ENCODE data around the gene C2CD4C. TPM values are rescaled to one million over a fixed set of nuclear protein-coding genes. Genes with fewer than 3 reads are reported as not detected.
"Not testable (repeated sequence)": the region's sequence is repeated elsewhere in the genome, so short reads cannot be mapped to it uniquely, and the experiment has no call there.

The C2CD4C gene
- total and polyA plus RNA-seq, 4 donors, result 8.7 to 32.6 (median 20.1) TPM

- H3K4me3 ChIP-seq (ENCODE audit: low read depth, low read length); H3K9me3 ChIP-seq (ENCODE audit: control insufficient read depth, insufficient read depth, low read length); DNase-seq (ENCODE audit: low read depth in 4 of 6, low spot score in 6 of 6); H3K27me3 ChIP-seq (ENCODE audit: control insufficient read depth, insufficient read depth, low read length); H3K27ac ChIP-seq (ENCODE audit: low read depth, low read length): not testable (repeated sequence)
- Histone ChIP-seq H3K36me3 (ENCODE audit: control insufficient read depth, insufficient read depth, low read length) (peaks cover 54% of the 10 kb centered on the region), H3K4me1 (ENCODE audit: control insufficient read depth, insufficient read depth, low read length) (peaks cover 10% of the 10 kb centered on the region)
- WGBS (ENCODE audit: insufficient coverage), result 75% methylated on average over 9 of the region's 19 CpGs
Measured at GRCh38 chr19:427675-428074, 18.7 kb upstream of the C2CD4C start.

GRCh38 chr19:426725-427445 lies 17.9 kb upstream of the C2CD4C start:
- H3K9me3 ChIP-seq (ENCODE audit: control insufficient read depth, insufficient read depth, low read length), result no peaks in the 10 kb centered on the region
- peaks cover 10% of the 10 kb centered on the region for H3K4me1 ChIP-seq (ENCODE audit: control insufficient read depth, insufficient read depth, low read length)
- H3K27me3 ChIP-seq (ENCODE audit: control insufficient read depth, insufficient read depth, low read length), result no peaks in the 10 kb centered on the region
- WGBS (ENCODE audit: insufficient coverage), result 69% methylated on average over 46 of the region's 51 CpGs
- H3K36me3 ChIP-seq (ENCODE audit: control insufficient read depth, insufficient read depth, low read length), result peaks cover 62% of the 10 kb centered on the region
- H3K27ac ChIP-seq (ENCODE audit: low read depth, low read length), result no peak overlapping the region
- peak in 2 of 6 donors; percentile 16 to 21 for DNase-seq (ENCODE audit: low read depth in 4 of 6, low spot score in 6 of 6)
- H3K4me3 ChIP-seq (ENCODE audit: low read depth, low read length), result no peak overlapping the region

DNA sequence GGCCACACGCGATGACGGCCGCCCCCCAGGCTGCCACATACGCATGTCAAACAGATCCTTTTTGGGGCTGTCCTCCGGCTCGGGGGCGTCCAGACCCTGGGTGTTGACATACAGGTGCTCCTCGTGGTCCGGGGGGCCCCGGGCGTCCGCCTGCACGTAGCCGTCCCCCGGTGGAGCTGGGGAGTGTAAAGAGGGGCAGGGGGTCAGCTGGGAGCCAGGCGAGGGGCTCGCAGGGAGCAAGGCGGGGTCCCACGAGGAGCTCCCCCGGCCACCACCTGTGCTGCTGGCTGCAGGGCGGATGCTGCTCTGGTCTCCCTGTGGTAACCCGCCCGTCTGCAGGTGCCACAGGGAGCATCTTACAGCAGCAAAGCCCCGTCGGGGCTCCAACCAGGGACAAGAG lies 16.1 kb upstream of the C2CD4C start:
- 90% methylated on average over 26 of the region's 26 CpGs for WGBS (ENCODE audit: insufficient coverage)

GRCh38 chr19:424546-424945 lies 15.6 kb upstream of the C2CD4C start:
- DNase-seq (ENCODE audit: low read depth in 4 of 6, low spot score in 6 of 6), result no peak
- Histone ChIP-seq H3K27me3 (ENCODE audit: control insufficient read depth, insufficient read depth, low read length) (no peaks in the 10 kb centered on the region), H3K27ac (ENCODE audit: low read depth, low read length) (no peak overlapping the region), H3K4me3 (ENCODE audit: low read depth, low read length) (no peak overlapping the region), H3K4me1 (ENCODE audit: control insufficient read depth, insufficient read depth, low read length) (peaks cover 17% of the 10 kb centered on the region), H3K9me3 (ENCODE audit: control insufficient read depth, insufficient read depth, low read length) (no peaks in the 10 kb centered on the region), H3K36me3 (ENCODE audit: control insufficient read depth, insufficient read depth, low read length) (peaks cover 74% of the 10 kb centered on the region)
- 88% methylated on average over 13 of the region's 15 CpGs for WGBS (ENCODE audit: insufficient coverage)

More for the DNA sequence above, 16.1 kb upstream of the C2CD4C start:
- H3K27me3 ChIP-seq (ENCODE audit: control insufficient read depth, insufficient read depth, low read length), result no peaks in the 10 kb centered on the region
- no peak overlapping the region for H3K27ac ChIP-seq (ENCODE audit: low read depth, low read length)
- H3K36me3 ChIP-seq (ENCODE audit: control insufficient read depth, insufficient read depth, low read length), result peaks cover 68% of the 10 kb centered on the region
- no peaks in the 10 kb centered on the region for H3K9me3 ChIP-seq (ENCODE audit: control insufficient read depth, insufficient read depth, low read length)
- no peak for DNase-seq (ENCODE audit: low read depth in 4 of 6, low spot score in 6 of 6)
- H3K4me1 ChIP-seq (ENCODE audit: control insufficient read depth, insufficient read depth, low read length), result peaks cover 12% of the 10 kb centered on the region
- H3K4me3 ChIP-seq (ENCODE audit: low read depth, low read length), result no peak overlapping the region

DNA sequence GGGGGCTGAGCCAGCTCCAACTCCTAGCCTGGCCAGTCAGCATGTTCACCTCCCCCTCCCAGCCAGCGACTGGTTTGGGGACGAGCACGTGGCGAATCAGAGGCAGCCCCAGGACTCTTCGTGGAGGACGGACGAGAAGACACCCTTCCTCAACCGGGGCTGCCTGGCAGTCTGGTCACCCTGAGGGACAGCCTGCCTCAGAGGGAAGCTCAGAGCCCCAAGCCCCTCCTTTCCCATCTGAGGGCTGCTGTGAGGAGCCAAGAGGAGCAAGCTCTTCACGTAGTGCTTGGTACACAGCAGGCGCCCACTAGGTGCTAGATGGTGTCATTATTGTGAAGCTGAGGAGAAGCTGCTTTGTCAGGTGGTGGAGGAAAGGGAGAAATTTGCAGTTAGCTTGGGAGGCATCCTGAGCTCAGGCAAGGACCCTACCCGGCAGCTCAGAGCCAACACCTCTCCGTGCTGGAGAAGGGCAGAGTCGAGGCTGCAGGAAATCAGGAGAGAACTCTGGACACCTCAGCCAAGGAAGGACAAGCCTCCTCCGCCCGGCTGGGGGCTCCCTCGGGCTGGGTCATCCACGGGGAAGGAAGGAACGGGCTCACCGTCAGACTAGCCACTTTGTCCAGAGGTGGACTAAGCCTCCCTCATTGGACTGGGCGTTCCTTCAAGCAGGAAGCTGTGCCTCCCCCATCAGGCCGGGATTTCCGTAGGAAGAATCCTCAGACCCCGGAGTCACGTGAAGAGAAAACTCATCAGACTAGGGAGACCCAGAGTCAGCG lies 14.9 kb upstream of the C2CD4C start:
- no peak overlapping the region for H3K27ac ChIP-seq (ENCODE audit: low read depth, low read length)
- H3K4me1 ChIP-seq (ENCODE audit: control insufficient read depth, insufficient read depth, low read length), result peaks cover 17% of the 10 kb centered on the region
- no peaks in the 10 kb centered on the region for H3K27me3 ChIP-seq (ENCODE audit: control insufficient read depth, insufficient read depth, low read length)
- no peak overlapping the region for H3K4me3 ChIP-seq (ENCODE audit: low read depth, low read length)
- H3K36me3 ChIP-seq (ENCODE audit: control insufficient read depth, insufficient read depth, low read length), result peaks cover 80% of the 10 kb centered on the region
- no peak for DNase-seq (ENCODE audit: low read depth in 4 of 6, low spot score in 6 of 6)
- WGBS (ENCODE audit: insufficient coverage), result 86% methylated on average over 24 of the region's 25 CpGs
- H3K9me3 ChIP-seq (ENCODE audit: control insufficient read depth, insufficient read depth, low read length), result no peaks in the 10 kb centered on the region

DNA sequence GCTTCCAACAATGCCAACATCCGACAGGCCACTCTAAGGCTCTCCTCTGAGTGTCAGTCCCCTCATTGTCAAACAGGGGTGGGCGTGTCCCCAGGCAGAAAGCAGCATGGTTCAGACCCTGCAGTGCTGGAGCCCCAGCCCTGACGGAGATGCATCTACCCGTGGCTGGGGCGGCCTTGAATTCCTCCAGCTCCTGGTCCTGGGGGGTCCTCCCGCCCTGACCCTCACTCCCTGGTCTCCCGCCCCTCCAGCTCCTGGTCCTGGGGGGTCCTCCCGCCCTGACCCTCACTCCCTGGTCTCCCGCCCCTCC lies 13.9 kb upstream of the C2CD4C start:
- not testable (repeated sequence) for H3K4me3 ChIP-seq (ENCODE audit: low read depth, low read length); H3K27ac ChIP-seq (ENCODE audit: low read depth, low read length); DNase-seq (ENCODE audit: low read depth in 4 of 6, low spot score in 6 of 6); H3K9me3 ChIP-seq (ENCODE audit: control insufficient read depth, insufficient read depth, low read length); H3K27me3 ChIP-seq (ENCODE audit: control insufficient read depth, insufficient read depth, low read length)
- WGBS (ENCODE audit: insufficient coverage), result 46% methylated on average over 4 of the region's 9 CpGs
- Histone ChIP-seq H3K36me3 (ENCODE audit: control insufficient read depth, insufficient read depth, low read length) (peaks cover 85% of the 10 kb centered on the region), H3K4me1 (ENCODE audit: control insufficient read depth, insufficient read depth, low read length) (peaks cover 16% of the 10 kb centered on the region)

GRCh38 chr19:422213-422916 lies 13.4 kb upstream of the C2CD4C start:
- 81% methylated on average over 40 of the region's 40 CpGs for WGBS (ENCODE audit: insufficient coverage)

DNA sequence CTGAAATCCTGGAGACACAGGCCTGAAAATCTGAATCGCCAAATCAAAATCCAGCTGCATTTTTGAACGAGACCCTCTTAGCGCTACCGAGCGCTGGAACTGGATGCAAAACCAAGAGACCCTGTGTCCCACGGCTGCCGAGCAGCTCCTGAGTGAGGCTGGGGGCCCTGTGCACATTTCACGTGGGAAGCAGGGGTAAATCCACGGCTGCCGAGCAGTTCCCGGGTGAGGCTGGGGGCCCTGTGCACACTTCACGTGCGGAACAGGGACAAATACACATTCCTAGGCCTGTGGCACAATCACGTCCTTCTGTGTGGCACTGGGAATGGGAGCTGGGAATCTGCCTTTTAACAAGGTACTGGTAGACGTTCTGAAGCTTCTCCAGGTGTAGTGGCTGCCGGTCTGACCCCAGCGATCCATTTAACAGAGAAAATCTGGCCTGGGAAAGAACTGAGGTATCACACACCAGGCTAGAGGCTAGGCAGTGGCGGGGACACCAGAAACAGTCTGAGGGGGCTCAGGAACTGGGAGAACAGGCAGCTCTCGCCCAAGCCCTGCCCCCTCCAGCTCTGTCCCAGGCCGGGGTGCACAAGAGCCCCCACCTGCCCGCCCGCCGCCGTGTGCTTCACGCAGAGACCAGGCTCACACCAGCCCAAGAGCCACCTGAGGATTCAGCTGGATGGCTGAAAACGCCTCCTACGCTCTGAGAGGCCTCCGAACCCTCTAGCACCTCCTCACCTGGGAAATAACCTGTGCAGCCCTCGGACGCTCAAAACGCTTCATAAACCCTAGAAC lies 11.0 kb upstream of the C2CD4C start:
- WGBS (ENCODE audit: insufficient coverage), result 74% methylated on average over 29 of the region's 31 CpGs
- no peaks in the 10 kb centered on the region for H3K27me3 ChIP-seq (ENCODE audit: control insufficient read depth, insufficient read depth, low read length)
- no peak overlapping the region for H3K4me3 ChIP-seq (ENCODE audit: low read depth, low read length)
- H3K36me3 ChIP-seq (ENCODE audit: control insufficient read depth, insufficient read depth, low read length), result peaks cover 93% of the 10 kb centered on the region
- DNase-seq (ENCODE audit: low read depth in 4 of 6, low spot score in 6 of 6), result no peak
- H3K4me1 ChIP-seq (ENCODE audit: control insufficient read depth, insufficient read depth, low read length), result peaks cover 14% of the 10 kb centered on the region
- H3K27ac ChIP-seq (ENCODE audit: low read depth, low read length), result no peak overlapping the region
- H3K9me3 ChIP-seq (ENCODE audit: control insufficient read depth, insufficient read depth, low read length), result no peaks in the 10 kb centered on the region

More at GRCh38 chr19:422213-422916, 13.4 kb upstream of the C2CD4C start:
- Histone ChIP-seq H3K4me1 (ENCODE audit: control insufficient read depth, insufficient read depth, low read length) (peaks cover 18% of the 10 kb centered on the region), H3K27ac (ENCODE audit: low read depth, low read length) (no peak overlapping the region), H3K27me3 (ENCODE audit: control insufficient read depth, insufficient read depth, low read length) (no peaks in the 10 kb centered on the region), H3K4me3 (ENCODE audit: low read depth, low read length) (no peak overlapping the region), H3K36me3 (ENCODE audit: control insufficient read depth, insufficient read depth, low read length) (peaks cover 88% of the 10 kb centered on the region), H3K9me3 (ENCODE audit: control insufficient read depth, insufficient read depth, low read length) (no peaks in the 10 kb centered on the region)
- no peak for DNase-seq (ENCODE audit: low read depth in 4 of 6, low spot score in 6 of 6)
